Measurements from ENCODE around the gene CNTN5. TPM values are rescaled to one million over a fixed set of nuclear protein-coding genes. Genes with fewer than 3 reads are reported as not detected.

The CNTN5 gene
- total RNA-seq, 1 donor from 2014 or later = not detected

DNA sequence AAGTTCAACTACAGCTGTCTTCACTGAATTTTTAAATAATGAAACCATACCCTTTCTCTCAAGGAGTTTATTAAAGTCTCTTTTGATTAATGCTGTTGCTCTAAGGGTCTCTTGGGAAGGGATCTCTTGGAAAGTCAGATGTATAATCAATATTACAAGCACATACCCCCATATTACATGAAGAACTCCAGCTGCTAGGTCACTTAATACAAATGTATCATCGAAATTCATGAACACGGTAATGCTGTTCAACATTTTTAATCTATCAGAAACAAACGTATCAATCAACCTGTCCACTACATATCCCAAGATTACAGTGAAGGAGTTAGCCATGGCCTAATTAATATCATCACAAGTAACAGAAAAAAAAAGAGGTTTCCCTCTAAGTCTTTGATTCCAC is 1283.1 kb downstream of the CNTN5 start:
- H3K27ac Mint-ChIP-seq = no peak overlapping the region
- no peak overlapping the region for H3K4me3 Mint-ChIP-seq (ENCODE audit: low read depth)
- no peaks in the 10 kb centered on the region for H3K27me3 Mint-ChIP-seq (ENCODE audit: low read depth)
- no peak for DNase-seq (ENCODE audit: low spot score)
- no peaks in the 10 kb centered on the region for H3K4me1 Mint-ChIP-seq (ENCODE audit: low read depth)
- peaks cover 10% of the 10 kb centered on the region for H3K9me3 Mint-ChIP-seq
- intact Hi-C loops (cut with micrococcal nuclease) = no loop called here
- H3K36me3 Mint-ChIP-seq (ENCODE audit: low read depth) = no peaks in the 10 kb centered on the region

DNA sequence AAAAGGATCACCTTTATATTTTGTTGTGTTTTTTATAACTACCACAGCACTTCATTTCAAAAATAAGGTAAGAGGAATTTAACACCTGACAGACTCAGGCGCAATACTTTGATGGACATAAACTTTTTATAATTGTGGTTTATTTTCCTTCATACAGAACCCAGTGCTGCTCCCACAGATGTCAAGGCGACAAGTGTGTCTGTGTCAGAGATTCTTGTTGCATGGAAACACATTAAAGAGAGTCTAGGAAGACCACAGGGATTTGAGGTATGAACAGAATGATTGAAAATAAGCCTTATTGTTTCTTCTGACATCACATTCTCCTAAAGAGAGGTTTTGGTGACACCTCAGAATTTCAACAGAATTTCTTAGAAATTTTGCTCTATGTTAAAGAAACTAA is 1287.5 kb downstream of the CNTN5 start:
- H3K27ac Mint-ChIP-seq = no peak overlapping the region
- no peak overlapping the region for H3K4me3 Mint-ChIP-seq (ENCODE audit: low read depth)
- intact Hi-C loops (cut with micrococcal nuclease) = no loop called here

DNA sequence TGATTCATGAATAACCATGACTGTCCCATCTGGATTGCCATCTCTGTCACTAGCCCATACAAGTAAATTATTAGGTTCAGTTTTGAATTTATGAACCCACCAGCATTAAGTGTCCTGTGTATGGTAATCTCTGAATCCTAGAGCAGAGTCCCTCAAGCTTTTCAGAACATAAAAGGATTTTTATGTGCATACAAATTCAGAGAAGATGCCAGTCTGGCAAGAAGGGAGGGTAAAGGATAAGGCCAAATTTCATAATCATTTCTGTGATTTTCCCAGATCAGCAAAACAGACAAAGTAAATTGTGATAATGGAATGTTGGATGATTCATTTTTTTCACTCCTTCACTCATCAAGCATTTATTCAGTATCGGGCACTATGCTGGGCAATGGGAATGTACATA is 1295.2 kb downstream of the CNTN5 start:
- intact Hi-C loops (cut with micrococcal nuclease) = no loop called here
- DNase-seq (ENCODE audit: low spot score) = no peak
- Mint-ChIP-seq H3K27ac (no peak overlapping the region), H3K9me3 (peaks cover 23% of the 10 kb centered on the region), H3K4me3 (ENCODE audit: low read depth) (no peak overlapping the region), H3K4me1 (ENCODE audit: low read depth) (no peaks in the 10 kb centered on the region), H3K27me3 (ENCODE audit: low read depth) (no peaks in the 10 kb centered on the region), H3K36me3 (ENCODE audit: low read depth) (no peaks in the 10 kb centered on the region)

More for the DNA sequence above, 1287.5 kb downstream of the CNTN5 start:
- no peak for DNase-seq (ENCODE audit: low spot score)
- Mint-ChIP-seq H3K27me3 (ENCODE audit: low read depth) (no peaks in the 10 kb centered on the region), H3K4me1 (ENCODE audit: low read depth) (no peaks in the 10 kb centered on the region), H3K9me3 (peaks cover 27% of the 10 kb centered on the region), H3K36me3 (ENCODE audit: low read depth) (no peaks in the 10 kb centered on the region)

DNA sequence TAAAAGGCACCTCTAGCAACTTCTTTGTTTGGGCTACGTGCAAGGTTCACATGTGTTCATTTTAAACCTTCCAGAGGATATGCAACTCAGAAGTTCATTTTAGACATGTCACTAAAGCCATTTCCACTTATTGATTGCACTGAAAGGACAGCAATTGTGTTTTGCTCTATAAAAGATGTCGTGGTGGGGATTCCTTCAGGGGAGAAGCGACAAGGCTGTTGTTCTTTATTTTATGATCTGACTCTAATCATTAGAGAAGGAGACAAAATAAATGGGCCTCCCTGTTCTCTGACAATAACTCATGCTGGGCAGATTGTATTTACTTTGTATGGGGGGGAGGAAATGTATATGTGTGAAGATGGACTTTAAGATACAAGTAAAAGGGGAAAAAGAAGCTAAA is 1296.2 kb downstream of the CNTN5 start:
- Mint-ChIP-seq H3K27ac (no peak overlapping the region), H3K4me3 (ENCODE audit: low read depth) (no peak overlapping the region), H3K36me3 (ENCODE audit: low read depth) (no peaks in the 10 kb centered on the region), H3K9me3 (peaks cover 26% of the 10 kb centered on the region), H3K27me3 (ENCODE audit: low read depth) (no peaks in the 10 kb centered on the region), H3K4me1 (ENCODE audit: low read depth) (no peaks in the 10 kb centered on the region)
- no peak for DNase-seq (ENCODE audit: low spot score)
- intact Hi-C loops (cut with micrococcal nuclease) = no loop called here

DNA sequence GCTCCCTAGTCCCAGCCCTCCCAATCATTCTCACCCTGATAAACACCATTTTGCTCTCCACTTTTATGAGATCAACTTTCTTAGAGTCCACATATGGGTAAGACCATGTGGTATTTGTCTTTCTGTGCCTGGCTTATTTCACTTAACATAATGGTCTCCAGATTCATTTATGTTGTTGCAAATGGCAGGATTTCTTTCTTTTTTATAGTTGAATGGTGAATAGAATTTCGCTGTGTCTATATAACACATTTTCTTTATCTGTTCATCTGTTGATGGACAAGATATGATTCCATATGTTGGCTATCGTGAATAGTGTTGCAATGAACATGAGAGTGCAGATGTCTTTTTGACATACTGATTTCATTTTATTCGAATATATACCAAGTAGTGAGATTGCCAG is 1298.9 kb downstream of the CNTN5 start:
- Mint-ChIP-seq H3K36me3 (ENCODE audit: low read depth) (no peaks in the 10 kb centered on the region), H3K4me3 (ENCODE audit: low read depth) (no peak overlapping the region), H3K9me3 (peaks cover 23% of the 10 kb centered on the region), H3K27me3 (ENCODE audit: low read depth) (no peaks in the 10 kb centered on the region), H3K4me1 (ENCODE audit: low read depth) (no peaks in the 10 kb centered on the region), H3K27ac (no peak overlapping the region)
- DNase-seq (ENCODE audit: low spot score) = no peak
- intact Hi-C loops (cut with micrococcal nuclease) = no loop called here

DNA sequence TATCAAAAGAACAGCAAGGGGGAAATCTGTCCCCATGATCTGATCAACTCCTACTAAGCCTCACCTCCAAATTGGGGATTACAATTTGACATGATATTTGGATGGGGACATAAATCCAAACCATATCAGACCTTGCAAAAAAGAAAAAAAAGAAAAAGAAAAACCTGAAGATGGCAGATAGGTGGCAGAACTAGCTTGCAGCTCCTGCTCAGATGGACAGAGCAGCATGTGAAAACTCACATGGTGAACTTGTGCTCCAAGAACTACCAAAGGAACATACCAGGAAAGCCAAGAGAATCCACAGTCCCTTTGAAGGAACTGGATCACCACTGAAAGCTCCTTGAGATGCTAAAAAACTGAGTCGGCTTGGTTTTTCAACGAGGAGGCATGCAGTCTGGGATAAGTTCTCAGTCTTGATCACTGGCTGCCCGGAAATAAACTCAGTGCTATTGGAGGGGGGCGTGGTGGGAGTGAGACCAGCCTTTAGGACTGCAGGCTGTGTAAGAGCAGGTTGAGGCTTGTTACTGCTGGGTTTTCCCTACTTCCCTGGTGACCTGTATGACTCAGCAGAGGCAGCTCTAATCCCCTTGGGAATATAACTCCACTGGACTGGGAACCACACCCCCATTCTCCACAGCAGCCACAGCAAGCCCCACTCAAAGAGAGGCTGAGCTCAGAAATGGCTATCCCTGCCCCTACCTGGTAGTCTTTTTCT is 1308.0 kb downstream of the CNTN5 start:
- Mint-ChIP-seq H3K4me3 (ENCODE audit: low read depth) (no peak overlapping the region), H3K4me1 (ENCODE audit: low read depth) (no peaks in the 10 kb centered on the region), H3K9me3 (peaks cover 42% of the 10 kb centered on the region), H3K27me3 (ENCODE audit: low read depth) (no peaks in the 10 kb centered on the region), H3K36me3 (ENCODE audit: low read depth) (no peaks in the 10 kb centered on the region), H3K27ac (no peak overlapping the region)
- intact Hi-C loops (cut with micrococcal nuclease) = no loop called here
- DNase-seq (ENCODE audit: low spot score) = no peak

DNA sequence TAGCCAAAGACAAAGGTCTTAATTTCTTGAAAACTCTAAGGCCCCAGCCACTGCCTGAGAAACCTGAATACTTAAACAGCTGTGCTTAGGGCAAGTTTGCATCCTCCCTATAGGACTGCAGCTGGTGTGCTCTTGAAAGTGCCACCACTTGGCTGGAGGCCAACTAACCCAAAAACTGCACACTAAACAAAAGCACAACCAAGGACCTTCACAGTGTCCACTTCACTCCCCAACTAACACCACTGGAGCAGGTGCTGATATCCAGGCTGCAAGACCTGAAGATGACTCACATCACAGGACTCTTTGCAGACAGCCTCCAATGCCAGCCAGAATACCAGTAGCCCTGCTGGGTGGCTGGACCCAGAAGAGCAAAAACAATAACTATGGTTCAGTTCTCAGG is 1308.6 kb downstream of the CNTN5 start:
- intact Hi-C loops (cut with micrococcal nuclease) = no loop called here
- Mint-ChIP-seq H3K9me3 (peaks cover 48% of the 10 kb centered on the region), H3K4me3 (ENCODE audit: low read depth) (no peak overlapping the region), H3K4me1 (ENCODE audit: low read depth) (no peaks in the 10 kb centered on the region), H3K36me3 (ENCODE audit: low read depth) (no peaks in the 10 kb centered on the region), H3K27ac (no peak overlapping the region), H3K27me3 (ENCODE audit: low read depth) (no peaks in the 10 kb centered on the region)
- DNase-seq (ENCODE audit: low spot score) = no peak

DNA sequence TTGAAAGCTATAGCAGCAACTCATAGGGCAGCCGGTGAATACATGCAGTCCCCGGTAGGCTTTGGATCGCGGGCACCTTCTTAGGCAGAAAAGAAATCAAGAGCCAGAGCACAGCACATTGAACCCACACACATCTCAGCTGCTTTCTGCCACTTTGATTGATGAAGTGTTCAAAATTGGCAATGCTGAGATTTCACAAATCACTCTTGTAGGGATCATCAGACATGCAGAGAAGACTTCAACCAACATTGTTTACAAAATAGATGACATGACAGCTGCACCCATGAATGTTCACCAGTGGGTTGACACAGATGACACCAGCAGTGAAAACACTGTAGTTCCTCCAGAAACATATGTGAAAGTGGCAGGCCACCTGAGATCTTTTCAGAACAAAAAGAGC is 1316.1 kb downstream of the CNTN5 start:
- no peak for DNase-seq (ENCODE audit: low spot score)
- intact Hi-C loops (cut with micrococcal nuclease) = no loop called here
- H3K27ac Mint-ChIP-seq = no peak overlapping the region

DNA sequence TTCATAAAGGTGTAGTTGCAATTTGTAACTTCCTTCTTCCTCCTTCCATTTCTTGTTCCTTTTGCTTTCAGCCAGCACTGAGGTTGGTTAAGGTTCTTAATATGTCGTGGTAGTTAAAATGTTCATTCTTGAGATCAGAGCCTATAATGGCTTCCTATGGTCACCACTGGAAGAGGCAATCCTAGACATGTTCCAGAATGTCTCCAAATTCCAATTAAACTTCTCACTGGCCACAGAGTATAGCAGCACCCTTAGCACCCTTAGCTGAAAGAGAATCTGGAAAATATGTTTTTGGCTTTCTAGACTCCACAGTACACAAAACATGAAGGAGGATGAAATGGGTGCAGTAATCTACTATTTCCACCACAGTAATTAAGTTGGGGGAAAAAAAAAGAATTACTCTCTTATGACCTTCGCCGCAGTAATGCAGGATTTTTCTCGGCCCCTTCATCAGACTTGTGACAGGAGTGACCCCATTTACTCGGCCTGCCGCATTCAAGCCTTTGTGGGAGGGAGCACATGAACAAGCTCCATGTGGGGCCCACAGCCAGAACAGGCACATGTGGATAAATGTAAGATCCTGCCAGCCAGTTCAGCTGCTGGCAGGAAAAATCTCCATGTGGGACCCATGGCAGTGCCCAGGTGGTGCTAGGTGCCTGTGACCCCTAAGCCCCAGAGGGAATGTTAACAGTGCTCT is 1317.5 kb downstream of the CNTN5 start:
- H3K4me1 Mint-ChIP-seq (ENCODE audit: low read depth) = no peaks in the 10 kb centered on the region
- peaks cover 29% of the 10 kb centered on the region for H3K9me3 Mint-ChIP-seq
- H3K36me3 Mint-ChIP-seq (ENCODE audit: low read depth) = no peaks in the 10 kb centered on the region
- no peak for DNase-seq (ENCODE audit: low spot score)
- no peaks in the 10 kb centered on the region for H3K27me3 Mint-ChIP-seq (ENCODE audit: low read depth)
- no peak overlapping the region for H3K4me3 Mint-ChIP-seq (ENCODE audit: low read depth)
- H3K27ac Mint-ChIP-seq = no peak overlapping the region
- intact Hi-C loops (cut with micrococcal nuclease) = no loop called here

More for the DNA sequence above, 1316.1 kb downstream of the CNTN5 start:
- Mint-ChIP-seq H3K27me3 (ENCODE audit: low read depth) (no peaks in the 10 kb centered on the region), H3K4me1 (ENCODE audit: low read depth) (no peaks in the 10 kb centered on the region), H3K9me3 (peaks cover 32% of the 10 kb centered on the region), H3K4me3 (ENCODE audit: low read depth) (no peak overlapping the region), H3K36me3 (ENCODE audit: low read depth) (no peaks in the 10 kb centered on the region)

DNA sequence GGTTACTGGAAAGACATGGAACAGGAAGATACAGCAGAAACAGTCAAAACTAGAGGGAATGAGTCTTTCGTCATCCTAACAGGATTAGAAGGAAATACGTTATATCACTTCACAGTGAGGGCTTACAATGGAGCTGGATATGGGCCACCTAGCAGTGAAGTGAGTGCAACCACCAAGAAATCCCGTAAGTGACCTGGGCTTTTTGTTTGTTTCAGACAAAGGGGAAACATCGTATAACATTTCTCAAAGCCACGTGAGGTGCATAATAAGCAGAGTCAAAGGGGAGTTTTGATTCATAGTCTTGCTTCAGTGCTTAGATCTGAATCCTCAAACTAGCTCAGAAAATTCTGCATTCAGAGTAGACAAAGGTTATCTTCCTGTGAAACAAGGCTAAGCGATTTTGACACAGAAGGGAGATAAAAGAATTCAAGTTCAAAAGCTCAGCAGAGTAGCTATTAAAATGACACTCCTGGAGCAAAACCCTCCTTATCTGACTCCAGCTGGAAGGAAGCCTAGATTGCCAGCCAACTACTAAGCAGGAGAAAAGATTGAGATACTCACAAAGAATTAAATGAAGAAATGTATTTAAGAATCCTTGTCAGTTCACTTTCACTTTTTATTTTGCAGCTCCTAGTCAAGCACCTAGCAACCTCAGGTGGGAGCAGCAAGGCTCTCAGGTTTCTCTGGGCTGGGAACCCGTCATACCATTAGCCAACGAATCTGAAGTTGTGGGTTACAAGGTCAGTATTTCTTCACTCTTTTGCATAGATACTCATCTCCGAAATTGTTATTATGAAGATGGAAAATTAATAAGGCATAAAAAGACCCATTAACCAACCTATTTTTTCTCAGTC is 1319.9 kb downstream of the CNTN5 start:
- intact Hi-C loops (cut with micrococcal nuclease) = no loop called here
- H3K36me3 Mint-ChIP-seq (ENCODE audit: low read depth) = no peaks in the 10 kb centered on the region
- no peaks in the 10 kb centered on the region for H3K4me1 Mint-ChIP-seq (ENCODE audit: low read depth)
- H3K27ac Mint-ChIP-seq = no peak overlapping the region
- no peak for DNase-seq (ENCODE audit: low spot score)
- H3K9me3 Mint-ChIP-seq = peaks cover 18% of the 10 kb centered on the region
- no peak overlapping the region for H3K4me3 Mint-ChIP-seq (ENCODE audit: low read depth)
- H3K27me3 Mint-ChIP-seq (ENCODE audit: low read depth) = no peaks in the 10 kb centered on the region

DNA sequence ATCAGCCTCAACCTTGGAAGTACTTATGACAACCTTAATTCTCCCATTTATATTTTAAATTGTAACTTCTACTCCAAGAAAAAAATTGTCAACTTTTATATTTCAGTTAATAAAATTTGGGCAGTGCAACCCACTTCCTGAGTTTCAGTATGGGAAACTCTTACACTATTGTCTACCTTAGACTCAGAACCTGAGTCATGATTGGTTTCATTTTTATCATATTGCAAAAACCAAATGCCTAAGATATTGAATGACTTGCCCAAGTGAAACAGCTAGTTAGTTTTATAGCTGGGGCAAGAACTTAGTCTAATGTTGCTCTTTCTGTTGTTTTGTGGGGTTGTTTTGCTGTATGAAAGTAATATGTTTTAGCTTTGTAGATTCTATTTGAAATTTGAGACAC is 1332.3 kb downstream of the CNTN5 start:
- Mint-ChIP-seq H3K36me3 (ENCODE audit: low read depth) (no peaks in the 10 kb centered on the region), H3K4me1 (ENCODE audit: low read depth) (no peaks in the 10 kb centered on the region), H3K27me3 (ENCODE audit: low read depth) (no peaks in the 10 kb centered on the region), H3K27ac (no peak overlapping the region), H3K4me3 (ENCODE audit: low read depth) (no peak overlapping the region), H3K9me3 (peaks cover 25% of the 10 kb centered on the region)
- intact Hi-C loops (cut with micrococcal nuclease) = no loop called here
- no peak for DNase-seq (ENCODE audit: low spot score)

DNA sequence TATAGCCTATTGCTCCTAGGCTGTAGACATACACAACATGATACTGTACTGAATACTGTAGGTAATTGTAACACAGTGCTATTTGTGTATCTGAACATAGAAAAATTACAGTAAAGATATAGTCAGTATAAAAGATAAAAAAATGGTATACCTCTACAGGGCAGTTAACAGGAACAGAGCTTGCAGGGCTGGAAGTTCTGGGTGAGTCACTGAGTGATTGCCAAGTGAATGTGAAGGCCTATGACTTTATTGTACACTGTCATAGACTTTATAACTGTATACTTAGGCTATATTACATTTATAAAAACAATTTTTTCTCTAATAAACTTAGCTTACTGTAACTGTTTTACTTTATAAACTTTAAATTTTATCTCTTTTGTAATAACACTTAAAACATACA is 1334.0 kb downstream of the CNTN5 start:
- H3K9me3 Mint-ChIP-seq = peaks cover 21% of the 10 kb centered on the region
- no peak overlapping the region for H3K4me3 Mint-ChIP-seq (ENCODE audit: low read depth)
- H3K27ac Mint-ChIP-seq = no peak overlapping the region
- no peaks in the 10 kb centered on the region for H3K36me3 Mint-ChIP-seq (ENCODE audit: low read depth)
- H3K27me3 Mint-ChIP-seq (ENCODE audit: low read depth) = no peaks in the 10 kb centered on the region
- no peaks in the 10 kb centered on the region for H3K4me1 Mint-ChIP-seq (ENCODE audit: low read depth)
- DNase-seq (ENCODE audit: low spot score) = no peak
- intact Hi-C loops (cut with micrococcal nuclease) = no loop called here

DNA sequence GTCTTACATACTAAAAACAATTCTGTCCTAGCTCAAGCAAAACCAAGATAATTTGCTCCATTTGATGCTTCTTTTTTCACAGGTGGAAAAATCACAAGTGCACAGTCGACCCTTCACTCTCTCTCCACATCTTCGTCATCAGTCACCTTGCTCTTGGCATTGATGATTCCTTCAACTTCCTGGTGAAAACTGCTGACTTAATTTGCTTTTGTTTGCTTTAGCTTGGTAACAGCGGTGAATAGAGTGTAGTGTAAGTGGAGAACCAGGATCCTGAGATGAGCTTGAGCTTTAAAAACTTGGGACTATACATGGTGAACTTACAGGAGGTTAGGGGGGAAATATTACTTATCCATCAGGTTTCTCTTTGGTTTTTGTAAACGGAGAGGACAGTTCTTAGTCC is 1335.3 kb downstream of the CNTN5 start:
- no peak for DNase-seq (ENCODE audit: low spot score)
- intact Hi-C loops (cut with micrococcal nuclease) = no loop called here
- H3K9me3 Mint-ChIP-seq = peaks cover 20% of the 10 kb centered on the region
- H3K4me3 Mint-ChIP-seq (ENCODE audit: low read depth) = no peak overlapping the region
- no peaks in the 10 kb centered on the region for H3K27me3 Mint-ChIP-seq (ENCODE audit: low read depth)
- H3K36me3 Mint-ChIP-seq (ENCODE audit: low read depth) = no peaks in the 10 kb centered on the region
- no peaks in the 10 kb centered on the region for H3K4me1 Mint-ChIP-seq (ENCODE audit: low read depth)
- H3K27ac Mint-ChIP-seq = no peak overlapping the region
